GM23248 (cell line): ENCODE results near the gene C4orf46.

ENCODE experiments used
- EZH2 ChIP-seq: fragments of 200-600 bp; sonication (generic); IDR thresholded peaks from 2 replicates; pipeline ENCODE4 v1.6.1; 2018; ENCODE audit warnings: antibody characterized with exemption, mild to moderate bottlenecking; ENCODE audit not compliant: insufficient read depth, poor library complexity, severe bottlenecking
- EZH2phosphoT487 ChIP-seq: fragments of 200-600 bp; sonication (generic); IDR thresholded peaks from 2 replicates; pipeline ENCODE4 v1.6.1; 2018; ENCODE audit warnings: antibody characterized with exemption, moderate library complexity, mild to moderate bottlenecking, low read depth; ENCODE audit not compliant: insufficient read depth

DNA sequence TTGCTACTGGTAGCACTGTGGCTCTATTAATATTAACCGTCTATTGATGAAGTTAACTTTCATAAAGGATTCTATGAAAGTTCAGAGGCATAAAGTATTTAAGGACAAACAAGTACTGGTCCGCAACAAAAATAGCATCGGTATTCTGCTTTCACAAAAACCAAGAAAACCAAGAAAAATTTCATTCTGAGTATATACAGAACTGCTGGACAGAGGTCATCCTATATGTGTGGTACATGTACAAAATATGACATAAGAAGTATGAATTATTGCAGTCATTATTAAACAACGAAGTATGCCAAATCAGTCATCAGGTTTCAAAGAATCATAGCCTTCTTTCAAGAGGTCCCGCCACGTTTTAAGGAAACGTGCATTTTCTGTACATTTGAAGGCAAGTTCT is 2.4 kb downstream of the C4orf46 start:
- TF ChIP-seq EZH2 (no peak), EZH2phosphoT487 (no peak)
